ENCODE measurements around the gene ADCY10. TPM values are rescaled to one million over a fixed set of nuclear protein-coding genes. Genes with fewer than 3 reads are reported as not detected.
"Not testable (repeated sequence)": the region's sequence is repeated elsewhere in the genome, so short reads cannot be mapped to it uniquely, and the experiment has no call there.

Gene ADCY10
- total RNA-seq, 2 experiments from 2014 or later, result 0.11 to 0.30 TPM

- intact Hi-C loops (cut with DNase I, micrococcal nuclease), result no loop called here
- Mint-ChIP-seq H3K27me3 (peaks cover 2% of the 10 kb centered on the region), H3K4me1 (no peaks in the 10 kb centered on the region), H3K9me3 (ENCODE audit: low read depth) (no peaks in the 10 kb centered on the region), H3K27ac (no peak overlapping the region), H3K36me3 (ENCODE audit: low read depth) (no peaks in the 10 kb centered on the region), H3K4me3 (no peak overlapping the region)
- ChIA-PET POLR2A (no interaction called here), CTCF (no interaction called here)
- ATAC-seq, result no peak
- no peak for DNase-seq
These were observed 71.1 kb downstream of the ADCY10 start for GRCh38 chr1:167842872-167843271.

DNA sequence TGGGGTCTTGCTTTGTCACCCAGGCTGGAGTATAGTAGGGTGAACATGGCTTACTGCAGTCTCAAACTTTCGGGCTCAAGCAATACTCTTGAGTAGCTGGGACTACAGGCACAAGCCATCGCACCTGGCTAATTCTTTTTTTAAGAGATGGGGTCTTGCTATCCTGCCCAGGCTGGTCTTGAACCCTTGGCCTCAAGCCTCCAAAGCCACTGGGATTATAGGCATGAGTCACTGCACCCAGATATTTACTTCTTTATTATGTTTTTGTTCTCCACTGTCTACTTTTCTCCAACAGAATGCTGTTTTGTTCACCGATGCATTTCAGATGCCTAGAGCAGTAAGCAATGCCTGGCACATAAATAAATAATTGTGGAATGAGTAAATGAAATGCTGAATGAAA, 72.4 kb downstream of the ADCY10 start:
- ChIA-PET CTCF (interaction anchor here (0.6 to 1.0 kb wide), 2 partner anchors 18 to 72 kb away, joined by 3 read pairs; partner anchors contain the start of gene ADCY10), POLR2A (no interaction called here)
- no peak overlapping the region for H3K27ac Mint-ChIP-seq
- no peak for DNase-seq
- H3K4me3 Mint-ChIP-seq, result no peak overlapping the region
- ATAC-seq, result no peak
- no peaks in the 10 kb centered on the region for H3K4me1 Mint-ChIP-seq
- intact Hi-C loops (cut with DNase I, micrococcal nuclease), result no loop called here
- H3K36me3 Mint-ChIP-seq (ENCODE audit: low read depth), result no peaks in the 10 kb centered on the region
- H3K9me3 Mint-ChIP-seq (ENCODE audit: low read depth), result no peaks in the 10 kb centered on the region
- H3K27me3 Mint-ChIP-seq, result peaks cover 2% of the 10 kb centered on the region

DNA sequence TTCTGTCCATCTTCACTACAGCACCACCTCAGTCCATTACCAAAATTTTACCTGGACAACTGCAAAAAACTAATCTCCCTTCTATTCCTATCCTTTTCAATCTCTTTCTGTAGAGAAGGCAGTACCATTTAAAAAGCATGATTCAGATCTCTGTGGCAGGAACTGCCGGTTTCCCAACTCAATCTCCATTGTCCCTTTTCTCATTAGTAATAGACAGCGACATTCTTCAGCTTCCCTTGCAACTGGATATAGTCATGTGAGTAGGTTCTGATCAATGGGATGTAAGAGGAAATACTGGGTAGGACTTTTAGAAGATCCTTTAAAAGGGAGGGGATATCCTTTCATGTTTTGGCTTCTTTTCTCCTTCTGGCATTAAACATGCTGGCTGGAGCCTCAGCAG, 74.9 kb downstream of the ADCY10 start:
- POLR2A ChIA-PET, result no interaction called here
- no peak for DNase-seq
- intact Hi-C loops (cut with DNase I, micrococcal nuclease), result no loop called here
- no peak for ATAC-seq
- Mint-ChIP-seq H3K27me3 (peaks cover 2% of the 10 kb centered on the region), H3K27ac (no peak overlapping the region), H3K36me3 (ENCODE audit: low read depth) (no peaks in the 10 kb centered on the region), H3K4me3 (no peak overlapping the region), H3K4me1 (no peaks in the 10 kb centered on the region), H3K9me3 (ENCODE audit: low read depth) (no peaks in the 10 kb centered on the region)
- CTCF ChIA-PET, result interaction anchor here (0.5 kb wide), 1 partner anchor 272 kb away, joined by 3 read pairs; no protein-coding TSS in a partner anchor

DNA sequence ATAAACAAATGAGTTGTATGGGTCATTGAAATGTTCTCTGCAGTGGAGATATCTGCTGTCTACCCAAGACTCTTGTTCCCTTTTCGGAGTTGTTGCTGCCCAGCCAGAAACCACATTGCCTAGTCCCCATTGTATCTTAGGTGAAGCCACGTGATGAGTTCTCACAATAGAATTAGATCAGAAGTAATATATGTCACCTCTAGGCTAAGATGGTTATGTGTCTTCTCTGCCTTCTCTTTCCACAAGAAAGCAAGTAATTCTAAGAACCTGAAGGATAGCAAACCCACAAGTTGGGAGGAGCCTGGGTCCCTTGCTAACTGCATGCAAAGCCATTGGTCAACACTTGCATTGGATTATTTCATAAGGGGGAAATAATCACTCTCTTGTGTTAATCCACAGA, 76.6 kb downstream of the ADCY10 start:
- H3K27ac Mint-ChIP-seq, result no peak overlapping the region

GRCh38 chr1:167836197-167836596, 77.7 kb downstream of the ADCY10 start:
- ATAC-seq, result no peak
- CTCF ChIA-PET, result no interaction called here
- H3K27me3 Mint-ChIP-seq, result peaks cover 2% of the 10 kb centered on the region
- H3K4me3 Mint-ChIP-seq, result no peak overlapping the region
- POLR2A ChIA-PET, result no interaction called here
- H3K36me3 Mint-ChIP-seq (ENCODE audit: low read depth), result no peaks in the 10 kb centered on the region
- intact Hi-C loops (cut with DNase I, micrococcal nuclease), result no loop called here
- no peak overlapping the region for H3K27ac Mint-ChIP-seq
- H3K4me1 Mint-ChIP-seq, result no peaks in the 10 kb centered on the region
- no peak for DNase-seq
- H3K9me3 Mint-ChIP-seq (ENCODE audit: low read depth), result no peaks in the 10 kb centered on the region

More for the DNA sequence above, 76.6 kb downstream of the ADCY10 start:
- DNase-seq (no peak), ATAC-seq (no peak)
- H3K4me1 Mint-ChIP-seq, result no peaks in the 10 kb centered on the region
- intact Hi-C loops (cut with DNase I, micrococcal nuclease), result no loop called here
- H3K27me3 Mint-ChIP-seq, result peaks cover 2% of the 10 kb centered on the region
- H3K36me3 Mint-ChIP-seq (ENCODE audit: low read depth), result no peaks in the 10 kb centered on the region
- H3K4me3 Mint-ChIP-seq, result no peak overlapping the region
- CTCF ChIA-PET, result no interaction called here
- no peaks in the 10 kb centered on the region for H3K9me3 Mint-ChIP-seq (ENCODE audit: low read depth)
- POLR2A ChIA-PET, result no interaction called here

DNA sequence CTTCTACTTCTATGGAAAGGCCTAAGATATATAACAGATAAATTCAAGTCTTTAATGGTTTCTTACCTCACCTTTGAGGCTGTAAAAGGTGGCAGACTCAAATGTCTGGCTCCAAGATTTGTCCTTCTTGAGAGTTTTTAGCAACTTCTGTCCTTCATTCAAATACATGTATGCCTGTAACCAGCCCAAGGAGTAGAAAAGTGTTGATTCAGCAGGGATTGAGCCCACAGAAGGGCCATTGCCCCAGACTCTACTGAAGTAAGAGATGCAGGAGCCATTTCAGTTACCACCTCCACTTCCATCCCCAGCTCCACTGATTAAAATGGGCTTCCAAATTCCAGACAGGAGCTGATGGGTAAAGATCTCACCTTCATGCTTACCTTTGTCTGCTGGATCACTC, 80.0 kb downstream of the ADCY10 start:
- ATAC-seq (no peak), DNase-seq (no peak)
- Mint-ChIP-seq H3K36me3 (ENCODE audit: low read depth) (no peaks in the 10 kb centered on the region), H3K9me3 (ENCODE audit: low read depth) (no peaks in the 10 kb centered on the region), H3K4me3 (no peak overlapping the region), H3K27me3 (peaks cover 1% of the 10 kb centered on the region), H3K4me1 (no peaks in the 10 kb centered on the region), H3K27ac (no peak overlapping the region)
- POLR2A ChIA-PET, result no interaction called here
- intact Hi-C loops (cut with DNase I, micrococcal nuclease), result no loop called here
- CTCF ChIA-PET, result no interaction called here

GRCh38 chr1:167832693-167833092, 81.2 kb downstream of the ADCY10 start:
- Mint-ChIP-seq H3K27me3 (no peaks in the 10 kb centered on the region), H3K27ac (no peak overlapping the region), H3K4me3 (no peak overlapping the region), H3K9me3 (ENCODE audit: low read depth) (no peaks in the 10 kb centered on the region), H3K36me3 (ENCODE audit: low read depth) (no peaks in the 10 kb centered on the region), H3K4me1 (no peaks in the 10 kb centered on the region)
- no peak for ATAC-seq
- CTCF ChIA-PET, result no interaction called here
- POLR2A ChIA-PET, result no interaction called here
- DNase-seq, result no peak
- intact Hi-C loops (cut with DNase I, micrococcal nuclease), result no loop called here

DNA sequence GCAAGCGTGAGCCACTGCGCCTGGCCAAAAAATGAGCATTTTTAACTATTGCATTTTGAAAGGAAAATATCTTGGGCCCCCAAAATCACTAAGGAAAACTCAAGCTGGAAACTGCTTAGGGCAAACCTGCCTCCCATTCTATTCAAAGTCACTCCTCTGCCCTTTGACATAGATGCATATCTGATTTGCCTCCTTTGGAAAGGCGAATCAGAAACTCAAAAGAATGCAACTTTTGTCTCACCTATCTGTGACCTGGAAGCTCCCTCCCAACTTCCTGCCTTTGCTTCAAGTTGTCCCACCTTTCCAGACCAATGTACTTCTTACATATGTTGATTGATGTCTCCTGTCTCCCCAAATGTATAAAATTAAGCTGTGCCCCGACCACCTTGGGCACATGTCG, 83.3 kb downstream of the ADCY10 start:
- POLR2A ChIA-PET; DNase-seq; H3K4me1 Mint-ChIP-seq; H3K27me3 Mint-ChIP-seq; ATAC-seq; CTCF ChIA-PET; intact Hi-C loops (cut with DNase I, micrococcal nuclease); H3K36me3 Mint-ChIP-seq (ENCODE audit: low read depth); H3K4me3 Mint-ChIP-seq; H3K27ac Mint-ChIP-seq; H3K9me3 Mint-ChIP-seq (ENCODE audit: low read depth): not testable (repeated sequence)

GRCh38 chr1:167829868-167830267, 84.1 kb downstream of the ADCY10 start:
- intact Hi-C loops (cut with DNase I, micrococcal nuclease), result no loop called here
- ChIA-PET CTCF (interaction anchor here (1.1 to 1.7 kb wide), 2 partner anchors 10 to 253 kb away, joined by 4 to 8 read pairs; no protein-coding TSS in a partner anchor), POLR2A (interaction anchor here (0.6 to 0.7 kb wide), 2 partner anchors 41 to 61 kb away, joined by 3 to 7 read pairs; no protein-coding TSS in a partner anchor)
- Mint-ChIP-seq H3K4me1 (no peaks in the 10 kb centered on the region), H3K27ac (no peak overlapping the region), H3K27me3 (no peaks in the 10 kb centered on the region), H3K9me3 (ENCODE audit: low read depth) (no peaks in the 10 kb centered on the region), H3K4me3 (no peak overlapping the region), H3K36me3 (ENCODE audit: low read depth) (no peaks in the 10 kb centered on the region)
- DNase-seq (no peak), ATAC-seq (no peak)

DNA sequence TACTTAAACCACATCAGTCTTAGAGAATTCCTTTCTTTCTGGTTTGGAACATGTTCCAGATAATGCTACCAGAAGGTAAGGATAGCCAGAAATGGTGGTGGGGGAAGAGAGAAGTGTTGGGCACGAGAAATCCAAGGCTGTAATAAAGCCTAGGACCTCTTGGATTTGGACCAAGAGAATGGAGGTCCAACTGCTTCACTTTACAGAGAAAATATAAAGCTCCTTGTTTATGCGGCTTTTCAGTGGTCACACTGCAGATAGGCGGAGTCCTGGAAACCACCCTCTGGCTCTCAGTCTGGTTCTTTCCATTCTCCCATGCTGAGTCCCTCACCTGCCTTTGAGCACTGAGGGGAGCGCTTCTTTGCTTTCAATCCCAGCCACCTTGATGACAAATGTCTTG, 87.8 kb downstream of the ADCY10 start:
- ATAC-seq, result no peak
- H3K4me3 Mint-ChIP-seq, result no peak overlapping the region
- DNase-seq, result no peak
- H3K9me3 Mint-ChIP-seq (ENCODE audit: low read depth), result no peaks in the 10 kb centered on the region
- no peaks in the 10 kb centered on the region for H3K4me1 Mint-ChIP-seq
- POLR2A ChIA-PET, result no interaction called here
- no peaks in the 10 kb centered on the region for H3K36me3 Mint-ChIP-seq (ENCODE audit: low read depth)
- no peaks in the 10 kb centered on the region for H3K27me3 Mint-ChIP-seq
- intact Hi-C loops (cut with DNase I, micrococcal nuclease), result no loop called here
- no peak overlapping the region for H3K27ac Mint-ChIP-seq
- CTCF ChIA-PET, result interaction anchor here (0.8 to 1.5 kb wide), 2 partner anchors 9 to 256 kb away, joined by 3 to 5 read pairs; no protein-coding TSS in a partner anchor

GRCh38 chr1:167825419-167826079, 88.4 kb downstream of the ADCY10 start:
- H3K36me3 Mint-ChIP-seq (ENCODE audit: low read depth), result no peaks in the 10 kb centered on the region
- peaks cover 3% of the 10 kb centered on the region for H3K27me3 Mint-ChIP-seq
- H3K27ac Mint-ChIP-seq, result no peak overlapping the region
- ChIA-PET CTCF (interaction anchor here (0.7 kb wide), 1 partner anchor 175 kb away, joined by 4 read pairs; no protein-coding TSS in a partner anchor), POLR2A (no interaction called here)
- ATAC-seq (no peak), DNase-seq (no peak)
- no peak overlapping the region for H3K4me3 Mint-ChIP-seq
- H3K9me3 Mint-ChIP-seq (ENCODE audit: low read depth), result no peaks in the 10 kb centered on the region
- no peaks in the 10 kb centered on the region for H3K4me1 Mint-ChIP-seq
- intact Hi-C loops (cut with DNase I, micrococcal nuclease), result no loop called here

GRCh38 chr1:167824163-167824794, 89.7 kb downstream of the ADCY10 start:
- ChIA-PET CTCF (interaction anchor here (0.7 to 1.3 kb wide), 3 partner anchors 11 to 522 kb away, joined by 3 read pairs; no protein-coding TSS in a partner anchor), POLR2A (no interaction called here)

More at GRCh38 chr1:167824163-167824794, 89.7 kb downstream of the ADCY10 start:
- H3K4me1 Mint-ChIP-seq, result peaks cover 7% of the 10 kb centered on the region
- intact Hi-C loops (cut with DNase I, micrococcal nuclease), result no loop called here
- DNase-seq (no peak), ATAC-seq (no peak)
- H3K4me3 Mint-ChIP-seq, result no peak overlapping the region
- H3K27me3 Mint-ChIP-seq, result peaks cover 8% of the 10 kb centered on the region
- H3K36me3 Mint-ChIP-seq (ENCODE audit: low read depth), result no peaks in the 10 kb centered on the region
- no peak overlapping the region for H3K27ac Mint-ChIP-seq
- no peaks in the 10 kb centered on the region for H3K9me3 Mint-ChIP-seq (ENCODE audit: low read depth)

All from activated CD4-positive, alpha-beta T cell treated with anti-CD3 and anti-CD28 coated beads for 36 hours (primary cell).